GM21367 (cell line): ENCODE results near the gene PRRX2.

Experiments
- ATAC-seq: cut with Tn5 transposase; IDR thresholded peaks from one replicate; pipeline ENCODE4 v1.9.1; 2021; ENCODE audit not compliant: unreplicated experiment

The PRRX2 gene

GRCh38 chr9:129702589-129703520 is 37.4 kb downstream of the PRRX2 start:
- ATAC-seq, result no peak

- no peak for ATAC-seq
Measured at GRCh38 chr9:129703667-129704355, 38.4 kb downstream of the PRRX2 start.

GRCh38 chr9:129704807-129705206 is 39.4 kb downstream of the PRRX2 start:
- ATAC-seq, result no peak

DNA sequence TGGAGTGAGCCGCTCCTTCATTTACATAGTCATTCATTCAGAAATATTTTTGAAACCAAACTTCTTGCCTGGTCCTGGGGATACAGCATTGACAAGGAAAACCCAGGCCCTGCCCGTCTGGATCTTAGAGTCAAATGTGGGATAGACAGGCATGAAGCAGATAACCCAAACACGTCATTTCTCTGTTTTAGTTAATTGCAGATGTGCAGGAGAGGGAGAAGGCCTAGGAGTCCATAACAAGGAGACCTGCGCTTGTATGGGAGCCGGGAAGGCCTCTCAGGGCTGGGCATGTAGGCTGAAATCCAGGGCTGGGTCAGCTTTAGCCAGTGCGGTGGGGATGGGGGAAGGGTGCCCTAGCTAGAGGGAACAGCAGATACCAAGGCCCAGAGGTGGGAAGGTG is 43.3 kb downstream of the PRRX2 start:
- no peak for ATAC-seq

DNA sequence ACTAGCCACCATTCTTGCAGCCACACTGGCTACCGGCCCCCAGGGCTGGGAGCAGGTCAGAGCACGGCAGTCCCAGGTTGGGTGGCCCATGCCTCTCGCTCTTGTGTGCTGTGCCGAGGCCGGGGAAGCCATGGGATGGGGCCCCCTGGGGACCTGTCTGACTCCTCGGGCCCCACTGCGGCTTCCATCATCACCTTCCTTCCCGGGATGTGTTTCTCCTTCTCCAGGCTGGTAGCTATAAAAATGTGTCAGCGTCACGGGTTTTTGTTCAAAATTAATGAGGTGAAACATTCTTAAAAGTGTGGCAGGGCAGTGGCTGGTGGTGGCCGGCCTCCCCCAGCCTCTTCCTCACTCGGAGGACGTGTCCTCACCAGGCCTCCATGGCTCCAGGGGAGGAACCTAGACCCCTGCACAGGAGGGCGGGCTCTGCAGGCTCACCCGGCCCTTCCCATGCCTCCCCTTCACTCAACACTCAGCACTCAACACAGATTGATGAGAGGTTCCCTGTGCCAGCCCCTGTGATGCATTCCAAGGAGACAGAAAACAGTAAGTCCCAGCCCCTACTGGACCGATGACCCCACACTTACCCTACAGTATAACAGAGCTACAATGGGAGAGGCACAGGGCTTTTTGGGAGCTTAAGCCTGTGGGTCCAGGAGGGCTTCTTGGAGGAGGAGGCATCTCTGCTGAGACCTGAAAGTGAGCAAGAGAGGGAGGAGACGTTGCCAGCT is 44.2 kb downstream of the PRRX2 start:
- ATAC-seq, result no peak

- ATAC-seq, result no peak
Measured at GRCh38 chr9:129710169-129710453, 44.7 kb downstream of the PRRX2 start.

- no peak for ATAC-seq
Measured at GRCh38 chr9:129712634-129713401, 47.4 kb downstream of the PRRX2 start.

DNA sequence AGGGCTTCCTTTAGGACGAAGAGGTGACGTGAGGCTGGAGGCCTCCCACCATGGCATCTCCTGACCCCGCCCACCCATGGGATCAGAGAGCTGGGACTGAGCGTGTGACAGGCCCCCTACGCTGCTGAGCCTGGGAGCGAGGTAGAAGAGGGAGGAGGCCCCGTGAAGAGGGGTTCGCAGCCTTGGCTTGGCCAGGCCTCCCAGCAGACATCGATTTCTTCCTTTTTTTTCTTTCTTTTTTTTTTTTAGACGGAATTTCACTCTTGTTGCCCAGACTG is 47.9 kb downstream of the PRRX2 start:
- ATAC-seq, result no peak

GRCh38 chr9:129714511-129715061 is 49.1 kb downstream of the PRRX2 start:
- no peak for ATAC-seq

- no peak for ATAC-seq
Measured at GRCh38 chr9:129716091-129716490, 50.6 kb downstream of the PRRX2 start.

- no peak for ATAC-seq
Measured at GRCh38 chr9:129717991-129718390, 52.5 kb downstream of the PRRX2 start.

GRCh38 chr9:129718647-129719046 is 53.2 kb downstream of the PRRX2 start:
- no peak for ATAC-seq

GRCh38 chr9:129719135-129719534 is 53.7 kb downstream of the PRRX2 start:
- ATAC-seq, result no peak

DNA sequence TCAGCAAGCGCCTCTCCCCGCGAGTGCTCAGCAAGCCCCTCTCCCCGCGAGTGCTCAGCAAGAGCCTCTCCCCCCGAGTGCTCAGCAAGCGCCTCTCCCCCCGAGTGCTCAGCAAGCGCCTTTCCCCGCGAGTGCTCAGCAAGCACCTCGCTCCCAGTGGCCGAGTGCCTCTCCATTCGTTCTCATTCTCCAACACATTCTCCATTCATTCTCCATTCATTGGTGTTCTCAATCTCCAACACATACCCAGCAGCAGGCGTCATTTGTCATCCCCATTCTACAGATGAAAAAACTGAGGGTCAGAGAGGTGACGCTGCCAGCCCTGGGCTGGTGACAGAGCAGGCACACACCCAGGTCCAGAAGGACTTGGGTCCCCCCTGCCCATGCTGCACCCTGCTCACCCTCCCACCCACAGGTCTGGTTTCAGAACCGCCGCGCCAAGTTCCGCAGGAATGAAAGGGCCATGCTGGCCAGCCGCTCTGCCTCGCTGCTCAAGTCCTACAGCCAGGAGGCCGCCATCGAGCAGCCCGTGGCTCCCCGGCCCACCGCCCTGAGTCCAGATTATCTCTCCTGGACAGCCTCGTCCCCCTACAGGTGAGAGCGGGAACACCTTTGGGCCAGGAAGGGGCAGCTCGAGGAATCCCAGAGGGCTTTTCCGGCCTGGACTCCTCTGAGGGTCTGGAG is 54.9 kb downstream of the PRRX2 start:
- ATAC-seq, result no peak

GRCh38 chr9:129720865-129721545 is 55.6 kb downstream of the PRRX2 start:
- no peak for ATAC-seq

DNA sequence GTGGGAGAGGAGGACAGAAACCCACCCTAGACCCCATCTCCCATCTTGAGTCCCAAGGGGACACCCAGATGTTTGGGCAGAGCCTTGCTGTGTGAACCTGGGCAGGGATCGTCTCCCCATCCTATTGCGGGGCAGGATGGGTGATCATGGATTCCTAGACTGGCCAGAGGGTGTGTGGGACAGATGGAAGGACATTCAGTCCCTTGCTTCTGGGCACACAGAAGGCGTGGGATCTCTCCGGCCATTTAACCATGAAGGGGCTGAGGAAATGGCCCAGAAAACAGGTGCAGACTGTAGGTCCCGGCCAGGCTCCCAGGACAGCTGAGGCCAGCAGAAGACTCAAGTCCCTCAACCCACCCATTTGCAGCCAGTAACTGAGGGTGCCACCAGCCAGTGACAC is 57.5 kb downstream of the PRRX2 start:
- no peak for ATAC-seq

- ATAC-seq, result no peak
Measured at GRCh38 chr9:129724456-129725190, 59.2 kb downstream of the PRRX2 start.

DNA sequence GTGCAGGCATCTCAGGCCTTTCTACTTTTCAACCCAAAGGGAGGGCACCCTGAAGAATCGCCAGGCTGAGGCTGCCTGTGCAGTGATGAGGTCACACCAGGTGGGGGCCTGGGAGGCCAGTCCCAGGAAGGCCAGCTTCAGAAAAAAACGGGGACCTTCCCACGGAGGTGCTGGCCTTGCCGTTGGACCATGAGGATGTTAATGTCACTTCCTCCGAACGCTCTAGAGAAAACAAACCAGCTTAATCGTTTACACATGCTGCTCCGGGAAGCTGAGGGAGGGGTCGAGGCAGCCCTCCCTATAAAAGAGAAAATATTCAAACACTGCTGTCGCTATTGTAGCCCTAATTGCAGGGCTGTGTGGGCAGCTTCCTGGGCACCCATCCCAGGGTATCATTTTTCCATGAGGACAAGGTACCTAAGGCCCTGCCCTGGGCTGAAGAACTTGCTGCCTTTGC is 60.4 kb downstream of the PRRX2 start:
- no peak for ATAC-seq
